Activated B cell treated with CpG ODN at 0.5 μM for 24 hours (primary cell): ENCODE data around the gene PUDP. TPM values are rescaled to one million over a fixed set of nuclear protein-coding genes. Genes with fewer than 3 reads are reported as not detected.
"Not testable (repeated sequence)": the region's sequence is repeated elsewhere in the genome, so short reads cannot be mapped to it uniquely, and the experiment has no call there.

Experiments
- ATAC-seq: fragments of 200-7000 bp; cut with Tn5 transposase; one replicate; pipeline ENCODE4 v1.10.0; 2021; ENCODE audit warnings: low read depth, mild to moderate bottlenecking, moderate library complexity
- CTCF ChIA-PET: fragments of 350-600 bp; sonication (Branson Sonifier 250); formaldehyde crosslinking; loops from one replicate; lab custom pipeline; 2021; ENCODE audit warnings: antibody characterized with exemption; lab: Charles Lee
- POLR2A ChIA-PET: fragments of 350-600 bp; sonication (Branson Sonifier 250); formaldehyde crosslinking; loops from one replicate; lab custom pipeline; 2021; ENCODE audit warnings: antibody characterized with exemption; lab: Charles Lee
- DNase-seq: peaks from one replicate; pipeline ENCODE4 v3.0.0; 2022
- H3K27ac Mint-ChIP-seq: one replicate; pipeline ENCODE4 v1.8.0; 2020; ENCODE audit warnings: mixed read lengths
- H3K27me3 Mint-ChIP-seq: one replicate; pipeline ENCODE4 v1.8.0; 2021; ENCODE audit warnings: mixed read lengths
- H3K36me3 Mint-ChIP-seq: one replicate; pipeline ENCODE4 v1.8.0; 2021; ENCODE audit warnings: low read depth, mixed read lengths
- H3K4me1 Mint-ChIP-seq: one replicate; pipeline ENCODE4 v1.8.0; 2021; ENCODE audit warnings: mixed read lengths
- H3K4me3 Mint-ChIP-seq: one replicate; pipeline ENCODE4 v1.8.0; 2020; ENCODE audit warnings: mild to moderate bottlenecking, mixed read lengths
- H3K9me3 Mint-ChIP-seq: one replicate; pipeline ENCODE4 v1.8.0; 2020; ENCODE audit warnings: mixed read lengths
- intact Hi-C: fragments of 100-400 bp; cut with micrococcal nuclease; formaldehyde crosslinking; loops from one replicate; pipeline ENCODE4 v1.15.1; 2024
- total RNA-seq: library from RNA; stranded (reverse); gene quantifications from 2 replicates; pipeline ENCODE4 v1.2.3, GENCODE V29; 2022
- TF ChIP-seq, protein P1 (sequence below): fragments of 200-600 bp; IDR thresholded peaks from one replicate; pipeline ENCODE4 v1.8.0; 2022; ENCODE audit warnings: antibody characterized with exemption, mild to moderate bottlenecking

The PUDP gene
- total RNA-seq, 1 donor from 2014 or later: 14.0 TPM

DNA sequence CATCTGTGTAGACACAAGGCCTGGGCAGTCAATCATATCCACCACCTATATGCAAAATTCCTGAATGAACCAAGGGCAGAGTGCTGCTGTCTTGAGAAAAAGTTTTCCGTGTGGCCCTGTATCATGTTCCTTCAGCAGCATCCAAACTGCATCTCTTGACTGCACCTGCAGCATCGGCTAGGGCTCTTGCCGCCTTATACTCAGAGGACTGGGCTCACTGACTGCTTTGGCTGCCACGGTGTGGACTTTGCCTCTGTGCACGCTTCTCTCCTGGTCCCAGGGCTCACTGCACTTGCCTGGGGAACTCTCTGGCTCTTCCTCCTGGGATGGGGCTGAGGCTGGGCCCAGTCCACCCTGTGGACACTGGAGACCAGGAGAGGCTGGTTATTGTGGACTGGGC lies 39.9 kb downstream of the PUDP start:
- no peak overlapping the region for H3K27ac Mint-ChIP-seq
- H3K9me3 Mint-ChIP-seq: no peaks in the 10 kb centered on the region
- TF ChIP-seq, protein P1, sequence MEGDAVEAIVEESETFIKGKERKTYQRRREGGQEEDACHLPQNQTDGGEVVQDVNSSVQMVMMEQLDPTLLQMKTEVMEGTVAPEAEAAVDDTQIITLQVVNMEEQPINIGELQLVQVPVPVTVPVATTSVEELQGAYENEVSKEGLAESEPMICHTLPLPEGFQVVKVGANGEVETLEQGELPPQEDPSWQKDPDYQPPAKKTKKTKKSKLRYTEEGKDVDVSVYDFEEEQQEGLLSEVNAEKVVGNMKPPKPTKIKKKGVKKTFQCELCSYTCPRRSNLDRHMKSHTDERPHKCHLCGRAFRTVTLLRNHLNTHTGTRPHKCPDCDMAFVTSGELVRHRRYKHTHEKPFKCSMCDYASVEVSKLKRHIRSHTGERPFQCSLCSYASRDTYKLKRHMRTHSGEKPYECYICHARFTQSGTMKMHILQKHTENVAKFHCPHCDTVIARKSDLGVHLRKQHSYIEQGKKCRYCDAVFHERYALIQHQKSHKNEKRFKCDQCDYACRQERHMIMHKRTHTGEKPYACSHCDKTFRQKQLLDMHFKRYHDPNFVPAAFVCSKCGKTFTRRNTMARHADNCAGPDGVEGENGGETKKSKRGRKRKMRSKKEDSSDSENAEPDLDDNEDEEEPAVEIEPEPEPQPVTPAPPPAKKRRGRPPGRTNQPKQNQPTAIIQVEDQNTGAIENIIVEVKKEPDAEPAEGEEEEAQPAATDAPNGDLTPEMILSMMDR: no peak
- ATAC-seq (no peak), DNase-seq (no peak)
- no peaks in the 10 kb centered on the region for H3K27me3 Mint-ChIP-seq
- intact Hi-C loops: no loop called here
- peaks cover 15% of the 10 kb centered on the region for H3K36me3 Mint-ChIP-seq
- ChIA-PET POLR2A (interaction anchor here (2.2 kb wide), 1 partner anchor 39 kb away, joined by 12 read pairs; no protein-coding TSS in a partner anchor), CTCF (no interaction called here)
- no peak overlapping the region for H3K4me3 Mint-ChIP-seq
- peaks cover 45% of the 10 kb centered on the region for H3K4me1 Mint-ChIP-seq

DNA sequence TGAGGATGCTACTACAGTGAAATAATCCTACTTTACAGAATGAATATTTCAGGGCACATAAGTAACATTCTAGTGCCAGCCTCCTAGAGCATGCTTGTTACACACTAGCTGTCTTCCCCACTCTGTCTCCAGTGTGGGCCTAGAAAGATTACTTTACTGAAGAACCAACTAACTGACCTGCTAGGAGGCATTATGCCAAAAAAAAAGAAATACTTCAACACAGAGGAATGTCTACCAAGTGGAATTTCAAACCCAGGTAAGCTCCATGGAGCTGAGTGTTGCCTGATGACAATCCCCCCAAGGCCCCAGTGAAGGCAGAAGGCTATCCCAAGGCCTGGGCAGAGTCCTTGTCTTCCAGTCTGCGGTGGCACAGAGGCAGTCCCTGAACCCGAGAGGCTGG lies 41.3 kb downstream of the PUDP start:
- Mint-ChIP-seq H3K27ac (no peak overlapping the region), H3K27me3 (no peaks in the 10 kb centered on the region), H3K4me3 (no peak overlapping the region), H3K36me3 (peaks cover 16% of the 10 kb centered on the region), H3K4me1 (peaks cover 54% of the 10 kb centered on the region), H3K9me3 (no peaks in the 10 kb centered on the region)
- intact Hi-C loops: no loop called here
- ChIA-PET POLR2A (no interaction called here), CTCF (no interaction called here)
- TF ChIP-seq, protein P1: no peak
- ATAC-seq (no peak), DNase-seq (no peak)

DNA sequence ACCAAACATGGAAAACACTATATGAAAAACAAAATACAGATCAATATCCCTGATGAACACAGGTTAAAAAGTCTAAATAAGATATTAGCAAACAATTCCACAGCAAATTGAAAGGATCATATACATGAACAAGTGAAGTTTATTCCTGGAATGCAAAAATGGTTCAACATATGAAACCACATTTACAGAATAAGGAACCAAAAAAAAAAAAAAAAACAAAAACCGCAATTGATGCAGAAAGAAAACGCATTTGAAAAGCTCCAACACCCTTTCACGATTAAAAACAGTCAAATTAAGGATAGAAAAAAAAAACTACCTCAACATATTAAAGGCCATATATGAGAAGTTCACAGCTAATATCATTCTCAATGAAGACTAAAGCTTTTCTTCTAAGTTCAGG lies 45.8 kb downstream of the PUDP start:
- no peak for ATAC-seq
- intact Hi-C loops: no loop called here
- POLR2A ChIA-PET: interaction anchor here (0.7 kb wide), 1 partner anchor 8 kb away, joined by 5 read pairs; no protein-coding TSS in a partner anchor
- Mint-ChIP-seq H3K36me3 (peaks cover 38% of the 10 kb centered on the region), H3K4me1 (peaks cover 20% of the 10 kb centered on the region), H3K4me3 (no peak overlapping the region), H3K27ac (no peak overlapping the region), H3K9me3 (no peaks in the 10 kb centered on the region), H3K27me3 (no peaks in the 10 kb centered on the region)
- CTCF ChIA-PET: no interaction called here
- TF ChIP-seq, protein P1: no peak
- no peak for DNase-seq

DNA sequence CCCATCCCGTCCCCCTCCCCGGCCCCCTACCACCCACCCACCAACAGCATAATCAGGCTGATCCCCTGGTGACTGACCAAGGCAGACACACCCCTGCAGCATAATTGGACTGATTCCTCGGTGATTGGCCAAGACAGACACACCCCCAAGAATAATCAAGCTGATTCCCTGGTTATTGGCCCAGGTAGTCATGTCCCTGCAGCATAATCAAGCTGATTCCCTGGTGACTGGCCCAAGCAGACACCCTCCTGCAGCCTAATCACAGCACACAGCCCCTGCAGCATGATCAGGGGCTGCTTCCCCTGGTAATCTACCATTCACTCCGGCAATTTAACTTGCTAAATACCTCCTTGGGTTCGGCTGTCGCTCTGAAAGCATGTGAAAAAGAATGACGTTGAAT lies 47.9 kb downstream of the PUDP start:
- intact Hi-C loops: no loop called here
- no peaks in the 10 kb centered on the region for H3K27me3 Mint-ChIP-seq
- H3K36me3 Mint-ChIP-seq: peaks cover 41% of the 10 kb centered on the region
- no peak overlapping the region for H3K27ac Mint-ChIP-seq
- no peak for DNase-seq
- peaks cover 20% of the 10 kb centered on the region for H3K4me1 Mint-ChIP-seq
- H3K4me3 Mint-ChIP-seq: no peak overlapping the region
- ChIA-PET CTCF (no interaction called here), POLR2A (no interaction called here)
- no peak for ATAC-seq
- TF ChIP-seq, protein P1: no peak
- no peaks in the 10 kb centered on the region for H3K9me3 Mint-ChIP-seq

DNA sequence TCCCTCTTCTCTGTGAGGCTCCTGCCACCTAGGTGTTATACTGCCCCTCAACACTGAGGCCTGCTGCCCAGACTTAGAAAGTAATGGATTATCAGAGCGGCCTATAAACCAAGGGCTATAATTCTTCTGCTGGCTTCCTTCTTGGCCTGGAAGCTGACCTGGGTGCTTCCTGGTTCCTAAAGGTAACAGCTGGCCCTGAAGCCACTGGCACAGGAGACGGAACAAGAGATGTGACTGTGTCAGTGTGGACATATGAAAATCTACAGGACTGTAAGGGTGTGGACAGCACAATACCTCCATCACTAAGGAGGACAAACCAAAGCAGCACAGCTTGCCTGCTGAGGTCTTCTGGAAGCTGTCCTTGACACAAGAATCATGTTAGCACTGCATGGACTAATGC lies 52.3 kb downstream of the PUDP start:
- H3K9me3 Mint-ChIP-seq, DNase-seq, ATAC-seq, intact Hi-C loops, H3K4me3 Mint-ChIP-seq, H3K27ac Mint-ChIP-seq, CTCF ChIA-PET, H3K27me3 Mint-ChIP-seq, POLR2A ChIA-PET: not testable (repeated sequence)
- peaks cover 22% of the 10 kb centered on the region for H3K4me1 Mint-ChIP-seq
- H3K36me3 Mint-ChIP-seq: peaks cover 28% of the 10 kb centered on the region

DNA sequence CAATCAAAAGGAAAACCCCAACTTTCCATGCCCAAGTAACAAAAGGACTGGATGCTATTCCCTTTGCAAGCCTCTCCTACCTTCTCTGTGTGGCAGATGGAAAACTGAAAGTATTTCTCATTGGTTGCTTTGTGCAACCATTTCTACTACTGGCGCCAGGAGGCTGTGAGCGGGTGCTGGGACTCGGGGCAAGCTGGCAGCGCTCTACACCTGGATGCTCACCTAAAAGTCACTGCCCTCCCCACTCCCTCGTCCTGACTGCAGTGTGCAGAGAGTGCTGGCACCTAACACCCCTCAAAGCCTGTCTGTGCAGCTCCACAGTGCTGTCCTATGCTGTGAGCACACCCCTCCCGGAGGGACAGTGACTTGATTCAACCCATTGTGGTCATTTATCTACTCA lies 54.6 kb downstream of the PUDP start:
- Mint-ChIP-seq H3K36me3 (peaks cover 18% of the 10 kb centered on the region), H3K27ac (no peak overlapping the region), H3K4me3 (no peak overlapping the region), H3K4me1 (peaks cover 37% of the 10 kb centered on the region), H3K9me3 (no peaks in the 10 kb centered on the region), H3K27me3 (no peaks in the 10 kb centered on the region)
- TF ChIP-seq, protein P1: no peak
- DNase-seq: no peak
- intact Hi-C loops: no loop called here
- ATAC-seq: no peak
- POLR2A ChIA-PET: no interaction called here
- CTCF ChIA-PET: no interaction called here
